Liver (tissue), 9 donors: ENCODE measurements around the gene PTPRN2. TPM values are rescaled to one million over a fixed set of nuclear protein-coding genes. Genes with fewer than 3 reads are reported as not detected.

Experiments
- DNase-seq: peaks from one replicate; pipeline ENCODE4 v3.0.0-alpha.2; 2017; ENCODE audit warnings: low spot score
- H3K27ac ChIP-seq, 2 donors: one replicate each; pipeline ENCODE4 v1.7.0; 2013; ENCODE audit warnings: inconsistent platforms in 2 of 2, low read length in 2 of 2, control low read depth in 1 of 2, low read depth in 1 of 2, mild to moderate bottlenecking in 1 of 2
- H3K27me3 ChIP-seq, 4 donors: one replicate each; pipeline versions ENCODE4 v1.6.1 to v1.7.0; 2013; ENCODE audit warnings: low read length in 3 of 4, inconsistent platforms in 1 of 4, mild to moderate bottlenecking in 1 of 4, moderate library complexity in 1 of 4; ENCODE audit not compliant: control insufficient read depth in 4 of 4, insufficient read depth in 4 of 4
- H3K36me3 ChIP-seq, 4 donors: one replicate each; pipeline versions ENCODE4 v1.6.1 to v1.7.0; 2013; ENCODE audit warnings: low read length in 3 of 4, mild to moderate bottlenecking in 3 of 4, low read depth in 1 of 4, moderate library complexity in 1 of 4; ENCODE audit not compliant: control insufficient read depth in 4 of 4, insufficient read depth in 3 of 4
- H3K4me1 ChIP-seq, 4 donors: one replicate each; pipeline versions ENCODE4 v1.6.1 to v1.7.0; 2013; ENCODE audit warnings: low read length in 3 of 4, mild to moderate bottlenecking in 3 of 4, moderate library complexity in 1 of 4; ENCODE audit not compliant: control insufficient read depth in 4 of 4, insufficient read depth in 4 of 4
- H3K4me3 ChIP-seq, 3 donors: one replicate each; pipeline versions ENCODE4 v1.6.1 to v1.7.0; 2013; ENCODE audit warnings: low read length in 3 of 3, control low read depth in 1 of 3, low read depth in 1 of 3, mild to moderate bottlenecking in 1 of 3
- H3K9ac ChIP-seq, 2 donors: one replicate each; pipeline ENCODE4 v1.7.0; 2013; ENCODE audit warnings: low read length in 2 of 2, mild to moderate bottlenecking in 2 of 2, moderate library complexity in 2 of 2, control low read depth in 1 of 2, low read depth in 1 of 2
- H3K9me3 ChIP-seq, 4 donors: one replicate each; pipeline versions ENCODE4 v1.6.1 to v1.7.0; 2013; ENCODE audit warnings: low read length in 3 of 4; ENCODE audit not compliant: control insufficient read depth in 4 of 4
- EGR1 ChIP-seq, 2 donors: IDR thresholded peaks; 2 replicates each; pipeline ENCODE4 v1.6.1; 2016 to 2018; ENCODE audit warnings: antibody characterized with exemption in 2 of 2, low read depth in 2 of 2
- FOXA1 ChIP-seq: IDR thresholded peaks from 2 replicates; pipeline ENCODE4 v1.6.1; 2016; ENCODE audit warnings: antibody characterized with exemption
- FOXA2 ChIP-seq: IDR thresholded peaks from 2 replicates; pipeline ENCODE4 v1.6.1; 2016; ENCODE audit warnings: antibody characterized with exemption
- GABPA ChIP-seq, 2 donors: IDR thresholded peaks in 1 of 2; conservative IDR thresholded peaks in 1 of 2; 2 replicates each; pipeline ENCODE4 v1.6.1; 2016; ENCODE audit warnings: antibody characterized with exemption in 2 of 2, mild to moderate bottlenecking in 1 of 2, moderate library complexity in 1 of 2
- HNF4A ChIP-seq, 2 donors: conservative IDR thresholded peaks; 2 replicates each; pipeline ENCODE4 v1.6.1; 2016; ENCODE audit warnings: antibody characterized with exemption in 2 of 2, mild to moderate bottlenecking in 2 of 2
- HNF4G ChIP-seq: IDR thresholded peaks from 2 replicates; pipeline ENCODE4 v1.6.1; 2016; ENCODE audit warnings: antibody characterized with exemption
- JUND ChIP-seq, 2 donors: IDR thresholded peaks; 2 replicates each; pipeline ENCODE4 v1.6.1; 2016; ENCODE audit warnings: antibody characterized with exemption in 2 of 2
- NR2F2 ChIP-seq: IDR thresholded peaks from 2 replicates; pipeline ENCODE4 v1.6.1; 2016; ENCODE audit warnings: antibody characterized with exemption
- RAD21 ChIP-seq, 2 donors: IDR thresholded peaks; 2 replicates each; pipeline ENCODE4 v1.6.1; 2016; ENCODE audit warnings: antibody characterized with exemption in 2 of 2, mild to moderate bottlenecking in 2 of 2
- RXRA ChIP-seq, 2 donors: IDR thresholded peaks; 2 replicates each; pipeline ENCODE4 v1.6.1; 2017 to 2018; ENCODE audit warnings: antibody characterized with exemption in 2 of 2, mild to moderate bottlenecking in 1 of 2
- SP1 ChIP-seq: IDR thresholded peaks from 2 replicates; pipeline ENCODE4 v1.6.1; 2018; ENCODE audit warnings: antibody characterized with exemption, mild to moderate bottlenecking
- TAF1 ChIP-seq: conservative IDR thresholded peaks from 2 replicates; pipeline ENCODE4 v1.6.1; 2016; ENCODE audit warnings: antibody characterized with exemption, mild to moderate bottlenecking
- YY1 ChIP-seq: IDR thresholded peaks from 2 replicates; pipeline ENCODE4 v1.6.1; 2016; ENCODE audit warnings: antibody characterized with exemption, mild to moderate bottlenecking
- WGBS: extraction: QIAGEN DNeasy Blood & Tissue Kit; methylation state at CpG from one replicate; pipeline ENCODE4 v1.1.7; 2013; 5-methylcytosine and 5-hydroxymethylcytosine counted together
- polyA plus RNA-seq, 2 donors: library from polyadenylated mRNA; stranded (reverse) in 1 of 2; unstranded in 1 of 2; fragments of 200-250 nt in 1 of 2; fragments of >200 nt in 1 of 2; fragmentation: Nextera tagmentation in 1 of 2; extraction: Ambion mirVana in 1 of 2; gene quantifications; one replicate each; pipeline versions ENCODE4 v1.2.1 to v1.2.3, GENCODE V29; 2013 to 2015
- total RNA-seq, 2 donors: library from RNA; depleted of rRNA; stranded (reverse); fragments of >200 nt; gene quantifications; one replicate each; pipeline ENCODE4 v1.2.3, GENCODE V29; 2014
- TF ChIP-seq, protein P1 (sequence below): fragments of 150-350 bp; IDR thresholded peaks from 2 replicates; pipeline ENCODE4 v1.5.1; 2017; ENCODE audit warnings: improper control_type of control experiment, low read depth, low read length; ENCODE audit not compliant: missing input control
- TF ChIP-seq, protein P2 (sequence below): IDR thresholded peaks from 2 replicates; pipeline ENCODE4 v1.6.1; 2016; ENCODE audit warnings: antibody characterized with exemption
- TF ChIP-seq, protein P3 (sequence below): IDR thresholded peaks from 2 replicates; pipeline ENCODE4 v1.6.1; 2016; ENCODE audit warnings: antibody characterized with exemption, mild to moderate bottlenecking
- TF ChIP-seq, protein P4 (sequence below): IDR thresholded peaks from 2 replicates; pipeline ENCODE4 v1.6.1; 2016; ENCODE audit warnings: antibody characterized with exemption
- TF ChIP-seq, protein P5 (sequence below): IDR thresholded peaks from 2 replicates; pipeline ENCODE4 v1.6.1; 2016; ENCODE audit warnings: antibody characterized with exemption
- donor health status: healthy.
- donor health status: healthy.
- donor health status: healthy.
- donor health status: healthy.
- donor health status: healthy.

Gene PTPRN2
- total and polyA plus RNA-seq, 4 donors: 0.75 to 1.9 (median 1.1) TPM

DNA sequence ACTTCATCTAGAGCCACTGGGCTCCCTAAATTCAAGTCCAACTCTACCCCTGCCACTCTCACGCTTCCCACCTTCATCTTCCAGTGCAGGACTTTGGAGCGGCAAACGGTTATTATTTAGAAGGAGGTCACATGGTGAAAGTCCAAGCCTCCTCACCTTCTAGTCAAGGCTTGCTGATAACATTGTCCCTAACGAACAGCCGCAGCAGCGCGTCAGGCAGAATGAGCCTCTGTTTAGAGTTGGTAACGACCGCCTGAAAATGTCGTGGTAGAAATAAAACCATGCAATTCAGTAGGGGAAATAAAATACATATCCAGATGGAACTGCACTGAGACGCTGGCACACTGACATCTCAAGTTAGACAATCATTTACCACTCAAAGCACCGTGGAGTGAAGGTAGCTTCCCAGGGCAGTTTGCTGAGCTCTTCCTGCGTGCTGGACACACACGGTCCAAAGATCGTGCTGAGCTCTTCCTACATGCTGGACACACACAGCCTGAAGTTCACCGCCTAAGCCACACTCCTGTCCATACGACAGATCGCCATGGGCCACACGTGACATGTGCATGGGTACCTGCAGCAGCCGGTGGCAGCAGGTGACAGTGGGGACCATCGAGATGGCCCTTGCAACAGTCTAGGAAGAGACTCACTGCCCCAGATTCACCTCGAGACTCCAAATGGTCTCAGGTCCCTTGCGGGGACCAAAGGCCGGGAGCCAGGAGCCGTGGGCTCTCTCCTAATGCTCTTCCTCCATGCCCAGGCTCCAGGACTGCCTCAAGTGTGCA lies 323.5 kb downstream of the PTPRN2 start:
- 39% methylated on average over 25 of the region's 25 CpGs for WGBS
- Histone ChIP-seq H3K9me3 (no peaks in the 10 kb centered on the region), H3K27ac (peak overlapping the region; percentile 81 to 82), H3K27me3 (no peaks in the 10 kb centered on the region), H3K9ac (peak overlapping the region; percentile 22 to 69), H3K4me3 (peak overlapping the region; percentile 21 to 65 (median 43)), H3K4me1 (peaks cover 5 to 21% (median 15%) of the 10 kb centered on the region in 4 donors), H3K36me3 (no peaks in the 10 kb centered on the region)
- DNase-seq: no peak
- peak; percentile 97 for TF ChIP-seq HNF4A (conservative IDR thresholded peaks at IDR 0.05)
- no peak for TF ChIP-seq RAD21 (IDR thresholded peaks at IDR 0.05)
- TF ChIP-seq NR2F2: no peak
- no peak for TF ChIP-seq FOXA2
- TF ChIP-seq, protein P1, sequence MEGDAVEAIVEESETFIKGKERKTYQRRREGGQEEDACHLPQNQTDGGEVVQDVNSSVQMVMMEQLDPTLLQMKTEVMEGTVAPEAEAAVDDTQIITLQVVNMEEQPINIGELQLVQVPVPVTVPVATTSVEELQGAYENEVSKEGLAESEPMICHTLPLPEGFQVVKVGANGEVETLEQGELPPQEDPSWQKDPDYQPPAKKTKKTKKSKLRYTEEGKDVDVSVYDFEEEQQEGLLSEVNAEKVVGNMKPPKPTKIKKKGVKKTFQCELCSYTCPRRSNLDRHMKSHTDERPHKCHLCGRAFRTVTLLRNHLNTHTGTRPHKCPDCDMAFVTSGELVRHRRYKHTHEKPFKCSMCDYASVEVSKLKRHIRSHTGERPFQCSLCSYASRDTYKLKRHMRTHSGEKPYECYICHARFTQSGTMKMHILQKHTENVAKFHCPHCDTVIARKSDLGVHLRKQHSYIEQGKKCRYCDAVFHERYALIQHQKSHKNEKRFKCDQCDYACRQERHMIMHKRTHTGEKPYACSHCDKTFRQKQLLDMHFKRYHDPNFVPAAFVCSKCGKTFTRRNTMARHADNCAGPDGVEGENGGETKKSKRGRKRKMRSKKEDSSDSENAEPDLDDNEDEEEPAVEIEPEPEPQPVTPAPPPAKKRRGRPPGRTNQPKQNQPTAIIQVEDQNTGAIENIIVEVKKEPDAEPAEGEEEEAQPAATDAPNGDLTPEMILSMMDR: no peak
- peak; percentile 90 for TF ChIP-seq HNF4G
- TF ChIP-seq, protein P2, sequence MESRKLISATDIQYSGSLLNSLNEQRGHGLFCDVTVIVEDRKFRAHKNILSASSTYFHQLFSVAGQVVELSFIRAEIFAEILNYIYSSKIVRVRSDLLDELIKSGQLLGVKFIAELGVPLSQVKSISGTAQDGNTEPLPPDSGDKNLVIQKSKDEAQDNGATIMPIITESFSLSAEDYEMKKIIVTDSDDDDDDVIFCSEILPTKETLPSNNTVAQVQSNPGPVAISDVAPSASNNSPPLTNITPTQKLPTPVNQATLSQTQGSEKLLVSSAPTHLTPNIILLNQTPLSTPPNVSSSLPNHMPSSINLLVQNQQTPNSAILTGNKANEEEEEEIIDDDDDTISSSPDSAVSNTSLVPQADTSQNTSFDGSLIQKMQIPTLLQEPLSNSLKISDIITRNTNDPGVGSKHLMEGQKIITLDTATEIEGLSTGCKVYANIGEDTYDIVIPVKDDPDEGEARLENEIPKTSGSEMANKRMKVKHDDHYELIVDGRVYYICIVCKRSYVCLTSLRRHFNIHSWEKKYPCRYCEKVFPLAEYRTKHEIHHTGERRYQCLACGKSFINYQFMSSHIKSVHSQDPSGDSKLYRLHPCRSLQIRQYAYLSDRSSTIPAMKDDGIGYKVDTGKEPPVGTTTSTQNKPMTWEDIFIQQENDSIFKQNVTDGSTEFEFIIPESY: no peak
- TF ChIP-seq EGR1 (IDR thresholded peaks at IDR 0.05; ENCODE audit: low read depth in 2 of 2): no peak
- TF ChIP-seq YY1: no peak
- TF ChIP-seq, protein P3, sequence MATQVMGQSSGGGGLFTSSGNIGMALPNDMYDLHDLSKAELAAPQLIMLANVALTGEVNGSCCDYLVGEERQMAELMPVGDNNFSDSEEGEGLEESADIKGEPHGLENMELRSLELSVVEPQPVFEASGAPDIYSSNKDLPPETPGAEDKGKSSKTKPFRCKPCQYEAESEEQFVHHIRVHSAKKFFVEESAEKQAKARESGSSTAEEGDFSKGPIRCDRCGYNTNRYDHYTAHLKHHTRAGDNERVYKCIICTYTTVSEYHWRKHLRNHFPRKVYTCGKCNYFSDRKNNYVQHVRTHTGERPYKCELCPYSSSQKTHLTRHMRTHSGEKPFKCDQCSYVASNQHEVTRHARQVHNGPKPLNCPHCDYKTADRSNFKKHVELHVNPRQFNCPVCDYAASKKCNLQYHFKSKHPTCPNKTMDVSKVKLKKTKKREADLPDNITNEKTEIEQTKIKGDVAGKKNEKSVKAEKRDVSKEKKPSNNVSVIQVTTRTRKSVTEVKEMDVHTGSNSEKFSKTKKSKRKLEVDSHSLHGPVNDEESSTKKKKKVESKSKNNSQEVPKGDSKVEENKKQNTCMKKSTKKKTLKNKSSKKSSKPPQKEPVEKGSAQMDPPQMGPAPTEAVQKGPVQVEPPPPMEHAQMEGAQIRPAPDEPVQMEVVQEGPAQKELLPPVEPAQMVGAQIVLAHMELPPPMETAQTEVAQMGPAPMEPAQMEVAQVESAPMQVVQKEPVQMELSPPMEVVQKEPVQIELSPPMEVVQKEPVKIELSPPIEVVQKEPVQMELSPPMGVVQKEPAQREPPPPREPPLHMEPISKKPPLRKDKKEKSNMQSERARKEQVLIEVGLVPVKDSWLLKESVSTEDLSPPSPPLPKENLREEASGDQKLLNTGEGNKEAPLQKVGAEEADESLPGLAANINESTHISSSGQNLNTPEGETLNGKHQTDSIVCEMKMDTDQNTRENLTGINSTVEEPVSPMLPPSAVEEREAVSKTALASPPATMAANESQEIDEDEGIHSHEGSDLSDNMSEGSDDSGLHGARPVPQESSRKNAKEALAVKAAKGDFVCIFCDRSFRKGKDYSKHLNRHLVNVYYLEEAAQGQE: peak; percentile 53
- TF ChIP-seq, protein P4, sequence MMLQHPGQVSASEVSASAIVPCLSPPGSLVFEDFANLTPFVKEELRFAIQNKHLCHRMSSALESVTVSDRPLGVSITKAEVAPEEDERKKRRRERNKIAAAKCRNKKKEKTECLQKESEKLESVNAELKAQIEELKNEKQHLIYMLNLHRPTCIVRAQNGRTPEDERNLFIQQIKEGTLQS: no peak
- TF ChIP-seq TAF1: no peak
- TF ChIP-seq RXRA (IDR thresholded peaks at IDR 0.05): peak; percentile 71 to 82
- no peak for TF ChIP-seq GABPA (IDR thresholded peaks at IDR 0.05 in 1 of 2, conservative IDR thresholded peaks at IDR 0.05 in 1 of 2)
- TF ChIP-seq, protein P5, sequence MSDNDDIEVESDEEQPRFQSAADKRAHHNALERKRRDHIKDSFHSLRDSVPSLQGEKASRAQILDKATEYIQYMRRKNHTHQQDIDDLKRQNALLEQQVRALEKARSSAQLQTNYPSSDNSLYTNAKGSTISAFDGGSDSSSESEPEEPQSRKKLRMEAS: no peak
- no peak for TF ChIP-seq JUND (IDR thresholded peaks at IDR 0.05)
- peak; percentile 97 for TF ChIP-seq SP1
- TF ChIP-seq FOXA1: no peak
